Urothelium cell line (cell line): ENCODE results near the gene SFXN3.

ENCODE experiments used
- DNase-seq: peaks from one replicate; pipeline ENCODE4 v3.0.0; 2011; ENCODE audit warnings: low spot score, mixed read lengths
- FAIRE-seq: peaks from 2 replicates; lab custom pipeline; 2011; peaks lifted over from hg19 to GRCh38; lab: Jason Lieb, UNC

The SFXN3 gene, protein sequence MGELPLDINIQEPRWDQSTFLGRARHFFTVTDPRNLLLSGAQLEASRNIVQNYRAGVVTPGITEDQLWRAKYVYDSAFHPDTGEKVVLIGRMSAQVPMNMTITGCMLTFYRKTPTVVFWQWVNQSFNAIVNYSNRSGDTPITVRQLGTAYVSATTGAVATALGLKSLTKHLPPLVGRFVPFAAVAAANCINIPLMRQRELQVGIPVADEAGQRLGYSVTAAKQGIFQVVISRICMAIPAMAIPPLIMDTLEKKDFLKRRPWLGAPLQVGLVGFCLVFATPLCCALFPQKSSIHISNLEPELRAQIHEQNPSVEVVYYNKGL

GRCh38 chr10:101031128-101031795 is at the start of gene SFXN3, which contains the start of gene PDZD7:
Gene SFXN3, plus strand, starts transcription at chr10:101031234. Its CDS starts 3,461 bp downstream, at chr10:101034695.
Gene PDZD7, minus strand, starts transcription at chr10:101031129. Its CDS starts 910 bp downstream, at chr10:101030219.
- peak; percentile 98 for DNase-seq
- FAIRE-seq: peak; percentile 56

- FAIRE-seq (no peak), DNase-seq (no peak)
Observed at GRCh38 chr10:100982916-100983830, 47.9 kb upstream of the SFXN3 start.

DNA sequence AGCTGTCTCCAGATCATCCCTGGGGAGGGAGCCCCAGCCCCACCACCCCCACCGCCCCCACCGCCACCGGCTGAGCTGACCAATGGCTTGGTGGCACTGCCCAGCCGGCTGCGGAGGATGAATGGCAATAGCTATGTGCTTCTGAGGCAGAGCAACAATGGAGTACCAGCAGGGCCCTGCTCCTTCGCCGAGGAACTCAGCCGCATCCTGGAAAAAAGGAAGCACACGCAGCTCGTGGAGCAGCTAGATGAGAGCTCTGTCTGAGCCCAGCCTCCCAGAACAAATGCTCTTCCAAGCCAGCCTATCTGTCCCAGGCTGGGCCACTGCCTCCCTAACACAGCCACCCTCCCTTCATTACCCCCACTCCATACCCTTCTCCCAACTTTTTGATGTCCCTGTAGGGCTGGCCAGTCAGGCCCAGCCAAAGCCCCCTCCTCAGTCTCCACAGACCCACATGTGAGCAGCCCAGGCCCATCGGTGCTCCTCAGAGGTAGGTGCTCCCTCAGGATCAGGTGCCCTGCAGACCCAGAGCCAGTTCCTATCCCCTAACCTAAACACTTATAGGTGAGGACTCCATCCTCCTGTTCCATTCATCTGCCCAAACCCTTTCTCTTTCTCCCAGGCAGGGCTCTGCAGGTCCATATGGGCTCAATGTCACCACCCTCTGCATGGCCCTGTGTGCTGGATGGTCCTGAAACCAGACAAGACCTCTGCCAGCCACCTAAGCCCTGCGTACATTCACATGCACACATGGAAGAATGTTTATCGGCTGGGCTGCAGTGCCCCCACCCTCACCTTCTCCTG is 47.0 kb upstream of the SFXN3 start:
- FAIRE-seq (no peak), DNase-seq (no peak)

- FAIRE-seq (no peak), DNase-seq (no peak)
Observed at GRCh38 chr10:100984672-100985177, 46.3 kb upstream of the SFXN3 start.

GRCh38 chr10:100985336-100985735 is 45.7 kb upstream of the SFXN3 start:
- DNase-seq: no peak
- FAIRE-seq: no peak

GRCh38 chr10:100986623-100986951 is 44.4 kb upstream of the SFXN3 start:
- FAIRE-seq: no peak
- DNase-seq: no peak

- DNase-seq (peak; percentile 91), FAIRE-seq (peak; percentile 79)
Observed at GRCh38 chr10:100986952-100987684, 43.9 kb upstream of the SFXN3 start, which contains the start of the genes MRPL43 and TWNK. Gene MRPL43, minus strand, starts transcription at chr10:100987497. Its CDS starts 54 bp downstream, at chr10:100987443. Gene TWNK, plus strand, starts transcription at chr10:100987543. Its CDS starts 668 bp downstream, at chr10:100988211.

- DNase-seq: no peak
- FAIRE-seq: no peak
Observed at GRCh38 chr10:100987685-100988049, 43.4 kb upstream of the SFXN3 start.

GRCh38 chr10:100988166-100988565 is 42.9 kb upstream of the SFXN3 start:
- peak; percentile 52 for FAIRE-seq
- DNase-seq: no peak

- FAIRE-seq (no peak), DNase-seq (no peak)
Observed at GRCh38 chr10:100989088-100989487, 41.9 kb upstream of the SFXN3 start.

- no peak for FAIRE-seq
- DNase-seq: peak; percentile 41
Observed at GRCh38 chr10:100993986-100994708, 36.9 kb upstream of the SFXN3 start.

- FAIRE-seq (no peak), DNase-seq (no peak)
Observed at GRCh38 chr10:100995181-100995580, 35.9 kb upstream of the SFXN3 start.

- FAIRE-seq (no peak), DNase-seq (peak; percentile 76)
Observed at GRCh38 chr10:100996678-100997359, 34.2 kb upstream of the SFXN3 start.

DNA sequence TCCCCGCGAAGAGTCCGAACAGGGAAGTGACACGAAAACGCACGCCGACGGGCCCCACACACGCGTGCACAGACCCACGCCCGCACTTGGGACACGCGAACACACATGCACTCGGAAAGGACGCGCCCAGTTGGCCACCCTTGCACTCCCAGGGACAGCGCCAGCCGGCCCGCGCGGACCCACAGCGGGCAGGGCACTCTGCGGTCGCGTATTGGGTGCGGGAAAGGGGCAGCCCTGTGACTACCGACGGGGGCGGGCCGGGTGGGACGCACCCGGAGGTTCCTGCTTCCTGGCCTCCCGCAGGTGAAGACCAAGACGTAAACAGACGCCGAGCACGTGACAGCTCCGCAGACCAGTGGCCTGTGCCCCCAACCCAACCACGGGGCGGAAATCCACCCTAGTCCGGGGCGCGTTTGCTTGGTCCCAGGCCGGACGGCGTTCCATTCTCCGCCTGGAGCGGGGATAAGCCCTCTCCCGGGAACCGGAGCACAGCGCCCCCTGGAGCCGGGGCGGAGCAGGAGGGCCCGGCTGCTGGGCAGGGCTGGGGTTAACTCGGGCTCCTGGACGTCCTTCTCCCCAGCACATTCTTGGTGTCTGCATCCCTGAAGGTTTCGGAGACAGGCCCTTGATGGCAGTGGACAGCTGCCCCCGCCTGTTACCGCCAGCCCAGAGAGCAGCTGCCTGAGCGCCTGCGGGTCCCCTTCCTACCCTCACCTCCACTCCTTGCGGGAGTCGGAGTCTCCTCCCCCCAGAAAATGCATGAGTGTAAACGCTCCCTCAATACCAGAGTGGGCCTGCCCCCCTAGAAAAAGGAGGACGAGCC is 33.5 kb upstream of the SFXN3 start:
- FAIRE-seq (no peak), DNase-seq (peak; percentile 89)

GRCh38 chr10:100998183-100998990 is 32.6 kb upstream of the SFXN3 start:
- peak; percentile 93 for DNase-seq
- FAIRE-seq: peak; percentile 81

- peak; percentile 89 for FAIRE-seq
- peak; percentile 88 for DNase-seq
Observed at GRCh38 chr10:100998991-100999741, 31.9 kb upstream of the SFXN3 start.
